NT2/D1 (cell line): ENCODE results near the gene PLAC1.

Experiments used
- SUZ12 ChIP-seq: IDR thresholded peaks from 2 replicates; pipeline ENCODE4 v1.6.1; 2011; ENCODE audit not compliant: insufficient read length, insufficient read depth; ENCODE audit errors: extremely low read depth
- ZNF274 ChIP-seq: IDR thresholded peaks from 2 replicates; pipeline ENCODE4 v1.6.1; 2011; ENCODE audit warnings: mild to moderate bottlenecking, low read depth, low read length

- TF ChIP-seq ZNF274: no peak
- TF ChIP-seq SUZ12: no peak
Observed at GRCh38 chrX:134622813-134623185, 35.5 kb downstream of the PLAC1 start.
